Liver (tissue), 9 donors: ENCODE results near the gene RNF212. TPM values are rescaled to one million over a fixed set of nuclear protein-coding genes. Genes with fewer than 3 reads are reported as not detected.

Experiments
- DNase-seq: peaks from one replicate; pipeline ENCODE4 v3.0.0-alpha.2; 2017; ENCODE audit warnings: low spot score
- H3K27ac ChIP-seq, 2 donors: one replicate each; pipeline ENCODE4 v1.7.0; 2013; ENCODE audit warnings: inconsistent platforms in 2 of 2, low read length in 2 of 2, control low read depth in 1 of 2, low read depth in 1 of 2, mild to moderate bottlenecking in 1 of 2
- H3K27me3 ChIP-seq, 4 donors: one replicate each; pipeline versions ENCODE4 v1.6.1 to v1.7.0; 2013; ENCODE audit warnings: low read length in 3 of 4, inconsistent platforms in 1 of 4, mild to moderate bottlenecking in 1 of 4, moderate library complexity in 1 of 4; ENCODE audit not compliant: control insufficient read depth in 4 of 4, insufficient read depth in 4 of 4
- H3K36me3 ChIP-seq, 4 donors: one replicate each; pipeline versions ENCODE4 v1.6.1 to v1.7.0; 2013; ENCODE audit warnings: low read length in 3 of 4, mild to moderate bottlenecking in 3 of 4, low read depth in 1 of 4, moderate library complexity in 1 of 4; ENCODE audit not compliant: control insufficient read depth in 4 of 4, insufficient read depth in 3 of 4
- H3K4me1 ChIP-seq, 4 donors: one replicate each; pipeline versions ENCODE4 v1.6.1 to v1.7.0; 2013; ENCODE audit warnings: low read length in 3 of 4, mild to moderate bottlenecking in 3 of 4, moderate library complexity in 1 of 4; ENCODE audit not compliant: control insufficient read depth in 4 of 4, insufficient read depth in 4 of 4
- H3K4me3 ChIP-seq, 3 donors: one replicate each; pipeline versions ENCODE4 v1.6.1 to v1.7.0; 2013; ENCODE audit warnings: low read length in 3 of 3, control low read depth in 1 of 3, low read depth in 1 of 3, mild to moderate bottlenecking in 1 of 3
- H3K9ac ChIP-seq, 2 donors: one replicate each; pipeline ENCODE4 v1.7.0; 2013; ENCODE audit warnings: low read length in 2 of 2, mild to moderate bottlenecking in 2 of 2, moderate library complexity in 2 of 2, control low read depth in 1 of 2, low read depth in 1 of 2
- H3K9me3 ChIP-seq, 4 donors: one replicate each; pipeline versions ENCODE4 v1.6.1 to v1.7.0; 2013; ENCODE audit warnings: low read length in 3 of 4; ENCODE audit not compliant: control insufficient read depth in 4 of 4
- ATF3 ChIP-seq: IDR thresholded peaks from 2 replicates; pipeline ENCODE4 v1.6.1; 2016; ENCODE audit warnings: antibody characterized with exemption
- CTCF ChIP-seq: fragments of 150-350 bp; IDR thresholded peaks from 2 replicates; pipeline ENCODE4 v1.5.1; 2017; ENCODE audit warnings: improper control_type of control experiment, low read depth, low read length; ENCODE audit not compliant: missing input control
- EGR1 ChIP-seq, 2 donors: IDR thresholded peaks; 2 replicates each; pipeline ENCODE4 v1.6.1; 2016 to 2018; ENCODE audit warnings: antibody characterized with exemption in 2 of 2, low read depth in 2 of 2
- FOXA1 ChIP-seq: IDR thresholded peaks from 2 replicates; pipeline ENCODE4 v1.6.1; 2016; ENCODE audit warnings: antibody characterized with exemption
- FOXA2 ChIP-seq: IDR thresholded peaks from 2 replicates; pipeline ENCODE4 v1.6.1; 2016; ENCODE audit warnings: antibody characterized with exemption
- GABPA ChIP-seq, 2 donors: IDR thresholded peaks in 1 of 2; conservative IDR thresholded peaks in 1 of 2; 2 replicates each; pipeline ENCODE4 v1.6.1; 2016; ENCODE audit warnings: antibody characterized with exemption in 2 of 2, mild to moderate bottlenecking in 1 of 2, moderate library complexity in 1 of 2
- HNF4A ChIP-seq, 2 donors: conservative IDR thresholded peaks; 2 replicates each; pipeline ENCODE4 v1.6.1; 2016; ENCODE audit warnings: antibody characterized with exemption in 2 of 2, mild to moderate bottlenecking in 2 of 2
- HNF4G ChIP-seq: IDR thresholded peaks from 2 replicates; pipeline ENCODE4 v1.6.1; 2016; ENCODE audit warnings: antibody characterized with exemption
- JUND ChIP-seq, 2 donors: IDR thresholded peaks; 2 replicates each; pipeline ENCODE4 v1.6.1; 2016; ENCODE audit warnings: antibody characterized with exemption in 2 of 2
- MAX ChIP-seq: IDR thresholded peaks from 2 replicates; pipeline ENCODE4 v1.6.1; 2016; ENCODE audit warnings: antibody characterized with exemption
- NR2F2 ChIP-seq: IDR thresholded peaks from 2 replicates; pipeline ENCODE4 v1.6.1; 2016; ENCODE audit warnings: antibody characterized with exemption
- RAD21 ChIP-seq, 2 donors: IDR thresholded peaks; 2 replicates each; pipeline ENCODE4 v1.6.1; 2016; ENCODE audit warnings: antibody characterized with exemption in 2 of 2, mild to moderate bottlenecking in 2 of 2
- REST ChIP-seq: IDR thresholded peaks from 2 replicates; pipeline ENCODE4 v1.6.1; 2016; ENCODE audit warnings: antibody characterized with exemption, mild to moderate bottlenecking
- RXRA ChIP-seq, 2 donors: IDR thresholded peaks; 2 replicates each; pipeline ENCODE4 v1.6.1; 2017 to 2018; ENCODE audit warnings: antibody characterized with exemption in 2 of 2, mild to moderate bottlenecking in 1 of 2
- SP1 ChIP-seq: IDR thresholded peaks from 2 replicates; pipeline ENCODE4 v1.6.1; 2018; ENCODE audit warnings: antibody characterized with exemption, mild to moderate bottlenecking
- TAF1 ChIP-seq: conservative IDR thresholded peaks from 2 replicates; pipeline ENCODE4 v1.6.1; 2016; ENCODE audit warnings: antibody characterized with exemption, mild to moderate bottlenecking
- YY1 ChIP-seq: IDR thresholded peaks from 2 replicates; pipeline ENCODE4 v1.6.1; 2016; ENCODE audit warnings: antibody characterized with exemption, mild to moderate bottlenecking
- ZBTB33 ChIP-seq: IDR thresholded peaks from 2 replicates; pipeline ENCODE4 v1.6.1; 2016; ENCODE audit warnings: antibody characterized with exemption
- WGBS: extraction: QIAGEN DNeasy Blood & Tissue Kit; methylation state at CpG from one replicate; pipeline ENCODE4 v1.1.7; 2013; 5-methylcytosine and 5-hydroxymethylcytosine counted together
- polyA plus RNA-seq, 2 donors: library from polyadenylated mRNA; stranded (reverse) in 1 of 2; unstranded in 1 of 2; fragments of 200-250 nt in 1 of 2; fragments of >200 nt in 1 of 2; fragmentation: Nextera tagmentation in 1 of 2; extraction: Ambion mirVana in 1 of 2; gene quantifications; one replicate each; pipeline versions ENCODE4 v1.2.1 to v1.2.3, GENCODE V29; 2013 to 2015
- total RNA-seq, 2 donors: library from RNA; depleted of rRNA; stranded (reverse); fragments of >200 nt; gene quantifications; one replicate each; pipeline ENCODE4 v1.2.3, GENCODE V29; 2014
- donor health status: healthy.
- donor health status: healthy.
- donor health status: healthy.
- donor health status: healthy.
- donor health status: healthy.

RNF212 gene
- total and polyA plus RNA-seq, 4 donors, result 0.32 to 0.47 (median 0.38) TPM; not detected in 1

- H3K4me1 ChIP-seq, result no peaks in the 10 kb centered on the region
- no peak for TF ChIP-seq MAX
- no peak for TF ChIP-seq SP1
- TF ChIP-seq RXRA (IDR thresholded peaks at IDR 0.05), result no peak
- TF ChIP-seq CTCF, result no peak
- no peak for TF ChIP-seq ZBTB33
- TF ChIP-seq NR2F2, result no peak
- TF ChIP-seq FOXA2, result no peak
- no peak for TF ChIP-seq FOXA1
- no peak for TF ChIP-seq YY1
- no peak for TF ChIP-seq RAD21 (IDR thresholded peaks at IDR 0.05)
- no peak for TF ChIP-seq EGR1 (IDR thresholded peaks at IDR 0.05; ENCODE audit: low read depth in 2 of 2)
- TF ChIP-seq GABPA (IDR thresholded peaks at IDR 0.05 in 1 of 2, conservative IDR thresholded peaks at IDR 0.05 in 1 of 2), result no peak
- TF ChIP-seq REST, result no peak
- no peak for TF ChIP-seq TAF1
- TF ChIP-seq HNF4A (conservative IDR thresholded peaks at IDR 0.05), result no peak
- TF ChIP-seq JUND (IDR thresholded peaks at IDR 0.05), result no peak
- TF ChIP-seq HNF4G, result no peak
- no peak for TF ChIP-seq ATF3
- no peaks in the 10 kb centered on the region for H3K27me3 ChIP-seq
- no peak overlapping the region for H3K9ac ChIP-seq
- no peak overlapping the region for H3K27ac ChIP-seq
- H3K36me3 ChIP-seq, result no peaks in the 10 kb centered on the region
- WGBS, result 95% methylated on average over 8 of the region's 8 CpGs
- DNase-seq, result peak; percentile 6
- no peaks in the 10 kb centered on the region for H3K9me3 ChIP-seq
- no peak overlapping the region for H3K4me3 ChIP-seq
These were observed 14.9 kb downstream of the RNF212 start for GRCh38 chr4:1098311-1098925.
